ENCODE results near the gene UBE2N.

GRCh38 chr12:93484315-93484981 lies 42.7 kb upstream of the UBE2N start:
- TF ChIP-seq FOXP2 (optimal IDR thresholded peaks at IDR 0.05; ENCODE audit: control extremely low read depth, extremely low read length, insufficient read depth) (no peak), EZH2 (IDR thresholded peaks at IDR 0.05) (no peak), POLR2AphosphoS5 (IDR thresholded peaks at IDR 0.05; ENCODE audit: borderline replicate concordance, low read depth, low read length) (no peak)

All from SK-N-MC (cell line).